Activated CD8-positive, alpha-beta memory T cell treated with anti-CD3 and anti-CD28 coated beads, Interleukin-2, amount 10 ng/mL, durations not matched to agents 7 days and 5 days (primary cell): ENCODE data around the gene NPIPB12. TPM values are rescaled to one million over a fixed set of nuclear protein-coding genes. Genes with fewer than 3 reads are reported as not detected.
A peak's percentile ranks its signal among the peaks of the same experiment; 100 is the strongest.
"Not testable (repeated sequence)": the region's sequence is repeated elsewhere in the genome, so short reads cannot be mapped to it uniquely, and the experiment has no call there.

Source experiments
- ATAC-seq: fragments of 150-1000 bp; cut with Tn5 transposase; one replicate; pipeline ENCODE4 v1.10.0; 2021; ENCODE audit warnings: moderate library complexity
- CTCF ChIA-PET: fragments of 350-600 bp; sonication (Branson Sonifier 250); formaldehyde crosslinking; loops from one replicate; lab custom pipeline; 2021; ENCODE audit warnings: antibody characterized with exemption; lab: Charles Lee
- DNase-seq: peaks from one replicate; pipeline ENCODE4 v3.0.0-alpha.2; 2020
- H3K27ac Mint-ChIP-seq: one replicate; pipeline ENCODE4 v1.8.0; 2021; ENCODE audit warnings: mild to moderate bottlenecking, mixed read lengths
- H3K27me3 Mint-ChIP-seq: one replicate; pipeline ENCODE4 v1.8.0; 2021; ENCODE audit warnings: mixed read lengths
- H3K36me3 Mint-ChIP-seq: one replicate; pipeline ENCODE4 v1.8.0; 2021; ENCODE audit warnings: mild to moderate bottlenecking, mixed read lengths
- H3K4me1 Mint-ChIP-seq: one replicate; pipeline ENCODE4 v1.8.0; 2021; ENCODE audit warnings: mixed read lengths
- H3K4me3 Mint-ChIP-seq: one replicate; pipeline ENCODE4 v1.8.0; 2021; ENCODE audit warnings: mild to moderate bottlenecking, moderate library complexity, mixed read lengths
- H3K9me3 Mint-ChIP-seq: one replicate; pipeline ENCODE4 v1.8.0; 2022; ENCODE audit warnings: low read depth, mixed read lengths
- total RNA-seq, 2 experiments: library from RNA; stranded (reverse); gene quantifications; one replicate each; pipeline ENCODE4 v1.2.3, GENCODE V29; 2021

Gene NPIPB12
- total RNA-seq: 100 to 1,000 TPM in 1 of 2 experiments, 10 to 100 TPM in 1; 95.3 to 139 TPM

DNA sequence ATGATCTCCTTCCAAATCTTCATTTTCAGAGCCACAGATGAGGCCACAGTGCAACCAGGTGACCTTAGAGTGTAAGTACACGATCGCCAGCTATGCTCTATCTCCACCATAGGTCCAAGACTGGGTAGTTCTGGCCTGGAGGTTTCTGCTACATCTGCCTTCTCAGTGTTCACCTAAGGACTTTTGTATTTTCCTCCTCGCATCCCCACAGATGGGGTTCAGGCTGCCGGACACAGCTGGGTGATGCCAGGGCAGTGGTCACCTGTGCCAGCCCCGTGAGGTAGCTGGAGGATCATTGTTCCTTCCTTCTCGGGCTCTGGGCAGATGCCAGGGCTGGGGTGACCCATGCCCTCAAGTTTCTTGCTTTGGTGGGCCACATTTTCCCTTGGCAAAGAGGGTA lies at the start of gene NPIPB12:
Gene NPIPB12, minus strand, starts transcription at position 101 of the 400 bp plus-strand sequence.
- H3K27ac Mint-ChIP-seq, H3K4me1 Mint-ChIP-seq, H3K9me3 Mint-ChIP-seq, ATAC-seq, H3K36me3 Mint-ChIP-seq, DNase-seq, H3K27me3 Mint-ChIP-seq, CTCF ChIA-PET, H3K4me3 Mint-ChIP-seq: not testable (repeated sequence)

DNA sequence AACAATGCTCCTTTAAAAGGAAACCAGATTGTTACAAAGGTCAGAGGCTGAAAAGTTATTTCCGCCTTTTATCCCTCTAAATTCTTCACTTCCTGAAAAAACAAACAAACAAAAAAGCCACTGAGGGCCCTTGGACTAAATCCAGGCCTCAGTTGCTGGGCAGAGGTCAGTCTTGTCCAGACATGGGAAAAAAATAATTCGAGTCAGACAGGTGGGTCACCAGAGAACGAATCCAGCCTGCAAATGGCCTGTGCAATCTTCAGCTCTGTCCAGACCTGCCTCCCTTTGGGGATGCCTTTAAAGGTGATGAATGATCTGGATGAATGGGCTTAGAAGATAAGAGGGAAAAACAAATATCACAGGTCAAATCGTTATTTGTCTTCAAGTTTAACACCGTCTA lies 15.3 kb upstream of the NPIPB12 start:
- H3K27me3 Mint-ChIP-seq, H3K9me3 Mint-ChIP-seq, H3K4me1 Mint-ChIP-seq, H3K36me3 Mint-ChIP-seq, DNase-seq, H3K4me3 Mint-ChIP-seq, ATAC-seq, CTCF ChIA-PET, H3K27ac Mint-ChIP-seq: not testable (repeated sequence)

GRCh38 chr16:29482276-29482675 lies 23.9 kb downstream of the NPIPB12 start:
- H3K27ac Mint-ChIP-seq, H3K27me3 Mint-ChIP-seq, CTCF ChIA-PET, ATAC-seq, H3K36me3 Mint-ChIP-seq, H3K4me1 Mint-ChIP-seq, H3K4me3 Mint-ChIP-seq, H3K9me3 Mint-ChIP-seq: not testable (repeated sequence)
- peak; percentile 38 for DNase-seq

- H3K4me1 Mint-ChIP-seq, CTCF ChIA-PET: not testable (repeated sequence)
- ATAC-seq: peak; percentile 43
Measured at GRCh38 chr16:29472065-29472464, 34.1 kb downstream of the NPIPB12 start.

GRCh38 chr16:29469660-29470059 lies 36.5 kb downstream of the NPIPB12 start:
- H3K27me3 Mint-ChIP-seq, H3K4me1 Mint-ChIP-seq, H3K36me3 Mint-ChIP-seq, CTCF ChIA-PET, H3K9me3 Mint-ChIP-seq: not testable (repeated sequence)
- DNase-seq (peak; percentile 62), ATAC-seq (peak; percentile 71)
- Mint-ChIP-seq H3K4me3 (peak overlapping the region; percentile 43), H3K27ac (peak overlapping the region; percentile 49)

More at GRCh38 chr16:29472065-29472464, 34.1 kb downstream of the NPIPB12 start:
- H3K27me3 Mint-ChIP-seq, H3K27ac Mint-ChIP-seq, H3K9me3 Mint-ChIP-seq, H3K36me3 Mint-ChIP-seq, DNase-seq, H3K4me3 Mint-ChIP-seq: not testable (repeated sequence)

DNA sequence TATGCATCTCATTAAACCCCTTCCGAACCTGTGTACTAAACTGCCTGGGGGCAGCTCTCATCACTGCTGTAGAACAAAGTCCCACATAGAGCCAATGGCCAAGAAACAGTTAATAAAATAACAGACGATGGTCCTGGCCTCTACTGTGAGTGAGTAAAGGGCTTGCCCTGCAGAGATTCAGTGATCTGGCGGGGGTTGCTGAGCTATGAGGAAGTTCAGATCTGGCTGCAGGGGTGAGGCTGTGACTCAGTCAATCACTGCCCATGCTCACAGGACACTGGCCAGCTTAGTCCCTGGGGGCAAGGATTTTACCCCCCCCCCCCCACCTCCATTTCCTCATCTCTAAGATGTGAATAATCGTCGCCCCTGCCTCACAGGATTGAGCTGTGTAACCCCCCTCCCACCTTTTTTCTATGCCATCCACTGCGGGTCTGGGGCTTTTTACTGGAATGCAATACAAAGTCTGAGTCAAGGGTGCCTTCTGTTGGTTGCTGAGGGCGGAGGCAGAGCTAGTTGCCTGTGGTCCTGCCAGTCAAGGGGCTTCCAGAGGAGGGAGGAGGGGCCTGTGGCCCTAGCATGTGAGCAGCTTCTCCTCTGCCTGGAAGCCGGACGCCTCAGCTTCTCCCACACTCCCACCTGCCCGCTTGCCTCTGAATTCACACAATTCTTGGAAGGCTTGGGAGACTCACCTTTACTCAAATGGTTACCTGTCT lies 38.4 kb downstream of the NPIPB12 start:
- H3K4me1 Mint-ChIP-seq, CTCF ChIA-PET, H3K36me3 Mint-ChIP-seq, H3K4me3 Mint-ChIP-seq, H3K9me3 Mint-ChIP-seq, DNase-seq, ATAC-seq, H3K27ac Mint-ChIP-seq, H3K27me3 Mint-ChIP-seq: not testable (repeated sequence)

DNA sequence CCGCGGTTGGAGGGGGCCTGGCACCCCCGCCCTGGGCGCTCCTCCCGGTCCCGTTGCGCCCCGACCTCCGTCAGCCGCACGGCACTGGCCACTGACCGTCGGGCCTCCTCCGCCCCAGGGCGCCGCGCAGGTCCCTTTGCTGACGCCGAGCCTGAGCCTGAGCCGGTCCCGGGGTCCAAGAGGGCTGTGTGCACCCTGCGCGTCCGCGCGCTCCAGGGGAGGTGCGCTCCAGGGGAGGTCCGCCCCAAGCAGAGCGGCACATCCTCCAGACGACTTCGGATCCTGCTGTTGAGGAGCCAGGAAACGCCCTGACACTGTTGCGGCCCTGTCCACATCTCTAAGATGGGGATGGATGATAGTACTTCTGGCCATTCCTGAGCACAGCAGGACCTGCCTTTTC lies 39.3 kb downstream of the NPIPB12 start:
- H3K36me3 Mint-ChIP-seq, H3K4me3 Mint-ChIP-seq, H3K27me3 Mint-ChIP-seq, DNase-seq, H3K27ac Mint-ChIP-seq, H3K4me1 Mint-ChIP-seq, H3K9me3 Mint-ChIP-seq, CTCF ChIA-PET: not testable (repeated sequence)
- ATAC-seq: peak; percentile 51

DNA sequence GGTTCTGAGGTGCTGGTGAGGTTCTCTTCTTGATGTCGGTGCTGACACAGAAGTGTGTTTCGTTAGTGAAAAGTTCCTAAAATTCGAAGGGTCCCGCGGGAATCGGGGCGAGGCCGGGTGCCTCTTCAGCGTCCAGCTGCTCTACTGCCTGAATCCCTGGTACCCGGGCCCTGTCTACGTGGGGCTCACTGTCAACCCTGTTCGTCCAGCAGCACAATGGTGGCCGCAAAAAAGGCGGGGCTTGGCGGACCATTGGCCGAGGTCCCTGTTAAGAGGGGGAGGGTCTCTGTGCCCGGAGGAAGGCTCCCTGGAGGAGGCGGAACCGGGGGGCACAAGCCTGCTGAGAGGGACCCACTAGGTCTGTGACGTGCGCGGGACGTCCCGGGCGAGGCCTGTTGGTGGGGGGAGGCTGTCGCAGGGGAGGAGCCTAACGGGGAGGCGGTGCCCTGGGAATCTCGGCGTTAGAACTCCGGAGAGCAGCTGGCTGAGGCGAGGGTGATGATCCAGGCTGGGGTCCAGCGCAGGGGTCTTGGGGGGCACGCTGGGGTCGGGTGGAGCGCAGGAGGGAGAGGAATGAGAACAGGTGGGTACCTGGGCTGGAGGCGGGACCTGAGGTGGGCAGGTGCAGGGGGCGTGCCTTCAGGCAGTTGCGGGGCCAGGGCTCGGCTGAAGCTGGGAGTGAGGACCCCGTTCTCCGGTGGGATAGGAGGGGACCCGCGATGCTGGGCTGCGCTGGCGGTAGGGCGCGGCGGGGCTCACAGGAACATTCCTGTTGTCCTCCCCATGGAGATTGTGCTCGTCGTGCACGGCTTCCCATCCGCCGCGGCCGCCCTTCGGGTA lies 40.0 kb downstream of the NPIPB12 start:
- H3K27ac Mint-ChIP-seq, H3K27me3 Mint-ChIP-seq, H3K4me1 Mint-ChIP-seq, H3K9me3 Mint-ChIP-seq, CTCF ChIA-PET, H3K36me3 Mint-ChIP-seq, DNase-seq, H3K4me3 Mint-ChIP-seq: not testable (repeated sequence)
- peak; percentile 67 for ATAC-seq

- ATAC-seq, H3K4me1 Mint-ChIP-seq: not testable (repeated sequence)
Measured at GRCh38 chr16:29460647-29461030, 45.6 kb downstream of the NPIPB12 start.

GRCh38 chr16:29459706-29460646 lies 46.2 kb downstream of the NPIPB12 start, which contains the start of gene SULT1A4:
TSS of gene SULT1A4 (plus strand) at chr16:29459913. CDS start at chr16:29461386, 1,473 bp downstream.
- not testable (repeated sequence) for ATAC-seq, H3K4me1 Mint-ChIP-seq, H3K27ac Mint-ChIP-seq

More at GRCh38 chr16:29460647-29461030, 45.6 kb downstream of the NPIPB12 start:
- CTCF ChIA-PET, H3K27me3 Mint-ChIP-seq, H3K36me3 Mint-ChIP-seq, H3K27ac Mint-ChIP-seq, DNase-seq, H3K9me3 Mint-ChIP-seq, H3K4me3 Mint-ChIP-seq: not testable (repeated sequence)

DNA sequence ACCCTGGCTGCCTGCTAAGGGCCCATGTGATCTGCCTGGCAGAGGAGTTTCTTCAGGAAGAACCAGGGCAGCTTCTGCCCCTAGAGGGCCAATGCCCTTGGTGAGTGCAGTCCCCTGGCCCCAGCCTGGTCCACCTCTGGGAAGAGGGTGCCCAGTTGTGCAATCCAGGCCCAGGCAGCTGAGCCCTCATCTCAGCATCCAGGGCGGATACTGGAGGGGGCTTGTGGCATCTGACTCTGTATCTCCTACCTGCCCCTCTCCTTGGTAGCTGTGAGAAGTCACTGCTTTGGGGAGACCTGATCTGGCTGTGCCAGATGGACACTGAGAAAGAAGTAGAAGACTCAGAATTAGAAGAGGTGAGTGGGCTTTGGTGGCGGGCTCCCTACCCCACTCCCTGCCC lies 48.5 kb downstream of the NPIPB12 start:
- H3K27me3 Mint-ChIP-seq, H3K4me1 Mint-ChIP-seq, ATAC-seq, H3K36me3 Mint-ChIP-seq, H3K4me3 Mint-ChIP-seq, H3K9me3 Mint-ChIP-seq, H3K27ac Mint-ChIP-seq, CTCF ChIA-PET: not testable (repeated sequence)
- peak; percentile 31 for DNase-seq

More at GRCh38 chr16:29459706-29460646, 46.2 kb downstream of the NPIPB12 start, which contains the start of gene SULT1A4:
- H3K36me3 Mint-ChIP-seq, H3K9me3 Mint-ChIP-seq, CTCF ChIA-PET, H3K27me3 Mint-ChIP-seq, DNase-seq, H3K4me3 Mint-ChIP-seq: not testable (repeated sequence)

DNA sequence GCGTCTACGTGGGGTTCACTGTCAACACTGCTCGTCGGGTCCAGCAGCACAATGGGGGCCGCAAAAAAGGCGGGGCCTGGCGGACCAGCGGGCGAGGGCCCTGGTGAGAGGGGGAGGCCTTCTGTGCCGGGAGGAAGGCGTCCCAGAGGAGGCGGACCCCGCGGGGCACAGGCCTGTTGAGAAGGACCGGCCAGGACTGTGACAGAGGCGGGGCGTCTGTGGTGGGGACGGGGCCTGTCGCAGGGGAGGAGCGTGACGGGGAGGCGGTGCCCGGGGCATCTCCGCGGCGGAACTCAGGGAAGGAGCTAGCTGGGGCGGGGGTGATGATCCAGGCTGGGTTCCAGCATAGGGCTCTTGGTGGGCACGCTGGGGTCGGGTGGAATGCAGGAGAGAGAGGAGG lies 51.4 kb downstream of the NPIPB12 start:
- peak; percentile 82 for ATAC-seq
- H3K27ac Mint-ChIP-seq, H3K27me3 Mint-ChIP-seq, H3K36me3 Mint-ChIP-seq, CTCF ChIA-PET, H3K9me3 Mint-ChIP-seq, H3K4me3 Mint-ChIP-seq, DNase-seq, H3K4me1 Mint-ChIP-seq: not testable (repeated sequence)

DNA sequence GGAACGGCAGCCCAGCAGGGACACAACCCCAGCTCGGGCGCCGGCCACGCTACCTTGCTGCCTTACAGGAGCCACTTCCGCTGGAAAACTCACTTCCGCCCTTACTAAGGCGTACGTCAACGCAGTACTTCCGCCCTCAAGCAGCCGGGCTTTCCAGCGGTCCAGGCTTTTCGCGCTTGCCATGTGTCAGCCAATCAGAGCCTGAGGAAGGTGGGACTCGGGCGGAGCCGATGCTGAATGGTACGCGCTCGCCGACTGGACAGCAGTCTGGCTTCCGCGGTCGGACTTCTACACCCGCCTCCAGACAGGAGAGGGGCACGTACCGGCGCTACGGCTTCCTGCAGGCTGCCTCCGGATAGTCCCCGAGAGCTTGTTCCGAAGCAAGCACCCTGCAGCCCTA lies 51.9 kb downstream of the NPIPB12 start, which contains the start of the genes BOLA2 and SLX1B:
Gene BOLA2, minus strand, starts transcription at position 83 of the 400 bp plus-strand sequence. CDS start 98 bp downstream, outside the sequence.
Gene SLX1B, plus strand, starts transcription at position 265 of the 400 bp plus-strand sequence.
- H3K4me3 Mint-ChIP-seq, H3K27me3 Mint-ChIP-seq, DNase-seq, H3K9me3 Mint-ChIP-seq, H3K27ac Mint-ChIP-seq, H3K4me1 Mint-ChIP-seq, CTCF ChIA-PET, H3K36me3 Mint-ChIP-seq: not testable (repeated sequence)
- peak; percentile 89 for ATAC-seq
